GM23248 (cell line): ENCODE results near the gene PHC2. TPM values are rescaled to one million over a fixed set of nuclear protein-coding genes. Genes with fewer than 3 reads are reported as not detected.

Experiments
- DNase-seq: peaks from one replicate; pipeline ENCODE4 v3.0.0-alpha.2; 2015
- H2AFZ ChIP-seq: fragments of 200-600 bp; sonication (generic); 2 replicates; pipeline ENCODE4 v1.6.1; 2016; ENCODE audit warnings: antibody characterized with exemption
- H3F3A ChIP-seq: fragments of 200-600 bp; sonication (generic); 2 replicates; pipeline ENCODE4 v1.6.1; 2016; ENCODE audit warnings: mild to moderate bottlenecking, antibody characterized with exemption, mixed run types; ENCODE audit not compliant: insufficient read depth
- H3K27ac ChIP-seq: fragments of 200-600 bp; sonication (generic); 2 replicates; pipeline ENCODE4 v1.5.1; 2016; ENCODE audit warnings: mild to moderate bottlenecking
- H3K27me3 ChIP-seq: fragments of 200-600 bp; sonication (generic); replicated peaks from 2 replicates; pipeline ENCODE4 v1.6.1; 2016; ENCODE audit warnings: mild to moderate bottlenecking; ENCODE audit not compliant: insufficient read depth
- H3K36me3 ChIP-seq: fragments of 200-600 bp; sonication (generic); 2 replicates; pipeline ENCODE4 v1.6.1; 2016; ENCODE audit warnings: low read depth, mild to moderate bottlenecking
- H3K4me1 ChIP-seq: fragments of 200-600 bp; sonication (generic); 2 replicates; pipeline ENCODE4 v1.6.1; 2016; ENCODE audit warnings: mild to moderate bottlenecking; ENCODE audit not compliant: insufficient read depth
- H3K4me2 ChIP-seq: fragments of 200-600 bp; sonication (generic); one replicate; pipeline ENCODE4 v1.6.1; 2016; ENCODE audit warnings: mild to moderate bottlenecking; ENCODE audit not compliant: unreplicated experiment
- H3K4me3 ChIP-seq: fragments of 200-600 bp; sonication (generic); 2 replicates; pipeline ENCODE4 v1.5.1; 2016; ENCODE audit warnings: mild to moderate bottlenecking
- H3K79me2 ChIP-seq: fragments of 200-600 bp; sonication (generic); 2 replicates; pipeline ENCODE4 v1.6.1; 2016; ENCODE audit warnings: mild to moderate bottlenecking; ENCODE audit not compliant: insufficient read depth
- H3K9ac ChIP-seq: fragments of 200-600 bp; sonication (generic); 2 replicates; pipeline ENCODE4 v1.6.1; 2016; ENCODE audit warnings: mild to moderate bottlenecking
- H3K9me2 ChIP-seq: fragments of 200-600 bp; sonication (generic); 2 replicates; pipeline ENCODE4 v1.6.1; 2016; ENCODE audit warnings: mixed run types, mild to moderate bottlenecking, moderate library complexity; ENCODE audit not compliant: insufficient read depth
- H3K9me3 ChIP-seq: fragments of 200-600 bp; sonication (generic); one replicate; pipeline ENCODE4 v1.6.1; 2017; ENCODE audit warnings: low read depth
- H4K20me1 ChIP-seq: fragments of 200-600 bp; sonication (generic); 2 replicates; pipeline ENCODE4 v1.6.0; 2016; ENCODE audit not compliant: insufficient read depth
- EZH2 ChIP-seq: fragments of 200-600 bp; sonication (generic); IDR thresholded peaks from 2 replicates; pipeline ENCODE4 v1.6.1; 2018; ENCODE audit warnings: antibody characterized with exemption, mild to moderate bottlenecking; ENCODE audit not compliant: insufficient read depth, poor library complexity, severe bottlenecking
- EZH2phosphoT487 ChIP-seq: fragments of 200-600 bp; sonication (generic); IDR thresholded peaks from 2 replicates; pipeline ENCODE4 v1.6.1; 2018; ENCODE audit warnings: antibody characterized with exemption, moderate library complexity, mild to moderate bottlenecking, low read depth; ENCODE audit not compliant: insufficient read depth
- WGBS, 2 experiments: methylation state at CpG; one replicate each; pipeline ENCODE4 v1.1.6; 2015 to 2017; ENCODE audit warnings: low lambda C conversion rate in 2 of 2, low coverage in 1 of 2; ENCODE audit errors: missing lambda C conversion rate in 2 of 2; 5-methylcytosine and 5-hydroxymethylcytosine counted together
- in situ Hi-C: fragments of 300-500 bp; cut with MboI; formaldehyde crosslinking; loops from 2 replicates; pipeline ENCODE4 v1.15.0; 2020
- polyA plus RNA-seq: library from polyadenylated mRNA; unstranded; fragments of >200 nt; fragmentation: Nextera tagmentation; extraction: Ambion mirVana; gene quantifications from 2 replicates; pipeline ENCODE4 v1.2.1, GENCODE V29; 2016
- total RNA-seq: library from RNA; depleted of rRNA; stranded (reverse); fragments of >200 nt; shearing (Covaris generic); gene quantifications from 2 replicates; pipeline ENCODE4 v1.2.3, GENCODE V29; 2014

The PHC2 gene
- total and polyA plus RNA-seq, 2 experiments from 2014 or later, result 15.1 to 74.7 TPM

GRCh38 chr1:33338440-33339211 is 92.3 kb downstream of the PHC2 start:
- Histone ChIP-seq H3K4me1 (peaks cover 99% of the 10 kb centered on the region), H3K4me3 (peak overlapping the region; percentile 57), H3K9me2 (no peaks in the 10 kb centered on the region), H3K9me3 (no peaks in the 10 kb centered on the region), H3K4me2 (peak overlapping the region; percentile 86), H3K9ac (peak overlapping the region; percentile 78), H3F3A (peaks cover 84% of the 10 kb centered on the region), H3K79me2 (peaks cover 98% of the 10 kb centered on the region), H2AFZ (no peak overlapping the region), H3K36me3 (peaks cover 8% of the 10 kb centered on the region; the same call in 1 of the 2 replicates), H3K27ac (peak overlapping the region; percentile 96), H3K27me3 (no peaks in the 10 kb centered on the region), H4K20me1 (peaks cover 16% of the 10 kb centered on the region; the same call in 1 of the 2 replicates)
- no peak for TF ChIP-seq EZH2phosphoT487
- TF ChIP-seq EZH2, result no peak
- in situ Hi-C loops, result no loop called here
- peak; percentile 92 for DNase-seq
- 6 to 9% methylated on average over 14 of the region's 14 CpGs for WGBS, 2 experiments

GRCh38 chr1:33338048-33338439 is 92.9 kb downstream of the PHC2 start:
- peaks cover 16% of the 10 kb centered on the region; the same call in 1 of the 2 replicates for H4K20me1 ChIP-seq

GRCh38 chr1:33337441-33337840 is 93.5 kb downstream of the PHC2 start:
- Histone ChIP-seq H3K27me3 (no peaks in the 10 kb centered on the region), H3K79me2 (peaks cover 98% of the 10 kb centered on the region), H3K9ac (peak overlapping the region; percentile 78), H3K27ac (peak overlapping the region; percentile 96), H3K4me1 (peaks cover 90% of the 10 kb centered on the region), H4K20me1 (peaks cover 16% of the 10 kb centered on the region; the same call in 1 of the 2 replicates), H3K4me2 (peak overlapping the region; percentile 86), H3K4me3 (no peak overlapping the region), H2AFZ (no peak overlapping the region), H3K9me2 (no peaks in the 10 kb centered on the region), H3K36me3 (peaks cover 11% of the 10 kb centered on the region; the same call in 1 of the 2 replicates), H3F3A (peaks cover 85% of the 10 kb centered on the region), H3K9me3 (no peaks in the 10 kb centered on the region)
- in situ Hi-C loops, result no loop called here
- TF ChIP-seq EZH2phosphoT487 (no peak), EZH2 (no peak)
- no peak for DNase-seq
- 90 to 91% methylated on average over 6 of the region's 6 CpGs for WGBS, 2 experiments

More at GRCh38 chr1:33338048-33338439, 92.9 kb downstream of the PHC2 start:
- Histone ChIP-seq H3K9ac (peak overlapping the region; percentile 78), H3K9me2 (no peaks in the 10 kb centered on the region), H3K27me3 (no peaks in the 10 kb centered on the region), H3K27ac (peak overlapping the region; percentile 96), H3K4me2 (peak overlapping the region; percentile 86), H3K4me3 (peak overlapping the region; percentile 57), H3K4me1 (peaks cover 96% of the 10 kb centered on the region), H3K79me2 (peaks cover 98% of the 10 kb centered on the region), H3K36me3 (peaks cover 13% of the 10 kb centered on the region; the same call in 1 of the 2 replicates), H3K9me3 (no peaks in the 10 kb centered on the region), H2AFZ (no peak overlapping the region), H3F3A (peaks cover 87% of the 10 kb centered on the region)
- in situ Hi-C loops, result no loop called here
- TF ChIP-seq EZH2phosphoT487, result no peak
- TF ChIP-seq EZH2, result no peak
- peak; percentile 79 for DNase-seq
- 0 to 4% methylated on average over 1 of the region's 1 CpG for WGBS, 2 experiments

GRCh38 chr1:33336580-33336979 is 94.3 kb downstream of the PHC2 start:
- TF ChIP-seq EZH2phosphoT487, result no peak
- TF ChIP-seq EZH2, result no peak
- H3K9me2 ChIP-seq, result no peaks in the 10 kb centered on the region
- H3K27me3 ChIP-seq, result no peaks in the 10 kb centered on the region
- no peak overlapping the region for H3K9ac ChIP-seq
- 58 to 63% methylated on average over 9 of the region's 9 CpGs for WGBS, 2 experiments
- in situ Hi-C loops, result no loop called here
- no peak overlapping the region for H3K4me2 ChIP-seq
- peaks cover 16% of the 10 kb centered on the region; the same call in 1 of the 2 replicates for H4K20me1 ChIP-seq
- no peak for DNase-seq
- H3K27ac ChIP-seq, result peak overlapping the region; percentile 96
- H3K4me1 ChIP-seq, result peaks cover 82% of the 10 kb centered on the region
- no peaks in the 10 kb centered on the region for H3K9me3 ChIP-seq
- H3F3A ChIP-seq, result peaks cover 80% of the 10 kb centered on the region
- H3K4me3 ChIP-seq, result no peak overlapping the region
- peaks cover 11% of the 10 kb centered on the region; the same call in 1 of the 2 replicates for H3K36me3 ChIP-seq
- H3K79me2 ChIP-seq, result peaks cover 98% of the 10 kb centered on the region
- H2AFZ ChIP-seq, result no peak overlapping the region
